Lung (tissue), 12 donors: ENCODE data around the gene P3H2. TPM values are rescaled to one million over a fixed set of nuclear protein-coding genes. Genes with fewer than 3 reads are reported as not detected.

Source experiments
- ATAC-seq: fragments of 200-7000 bp; cut with Tn5 transposase; one replicate; pipeline ENCODE4 v1.9.1; 2020; ENCODE audit warnings: moderate number of reproducible peaks; ENCODE audit not compliant: insufficient read depth, low FRiP score
- DNase-seq, 3 donors: peaks; one replicate each; pipeline ENCODE4 v3.0.0-alpha.2; 2013 to 2017
- H3K27ac ChIP-seq, 2 donors: one replicate each; pipeline ENCODE4 v1.5.1; 2013; ENCODE audit warnings: mild to moderate bottlenecking in 2 of 2, moderate library complexity in 2 of 2, control low read depth in 1 of 2, inconsistent platforms in 1 of 2, low read depth in 1 of 2, low read length in 1 of 2
- H3K27me3 ChIP-seq, 3 donors: one replicate each; pipeline ENCODE4 v1.5.1; 2013; ENCODE audit warnings: low read length in 2 of 3; ENCODE audit not compliant: control insufficient read depth in 3 of 3, insufficient read depth in 3 of 3
- H3K36me3 ChIP-seq, 4 donors: one replicate each; pipeline ENCODE4 v1.5.1; 2013; ENCODE audit warnings: low read length in 4 of 4, mild to moderate bottlenecking in 1 of 4, moderate library complexity in 1 of 4; ENCODE audit not compliant: control insufficient read depth in 4 of 4, insufficient read depth in 4 of 4
- H3K4me1 ChIP-seq, 5 donors: one replicate each; pipeline ENCODE4 v1.5.1; 2013; ENCODE audit warnings: low read length in 5 of 5, mild to moderate bottlenecking in 2 of 5, moderate library complexity in 1 of 5; ENCODE audit not compliant: control insufficient read depth in 5 of 5, insufficient read depth in 5 of 5
- H3K4me3 ChIP-seq: one replicate; pipeline ENCODE4 v1.5.1; 2013; ENCODE audit warnings: mild to moderate bottlenecking, control low read depth, moderate library complexity
- H3K9ac ChIP-seq, 2 donors: one replicate each; pipeline ENCODE4 v1.5.1; 2013; ENCODE audit warnings: low read length in 2 of 2, control low read depth in 1 of 2; ENCODE audit not compliant: insufficient read depth in 1 of 2
- H3K9me3 ChIP-seq, 4 donors: one replicate each; pipeline ENCODE4 v1.5.1; 2013; ENCODE audit warnings: low read length in 3 of 4, mild to moderate bottlenecking in 1 of 4, moderate library complexity in 1 of 4; ENCODE audit not compliant: control insufficient read depth in 4 of 4, insufficient read depth in 3 of 4
- WGBS, 2 donors: extraction: QIAGEN DNeasy Blood & Tissue Kit; methylation state at CpG; one replicate each; pipeline ENCODE4 v1.1.7; 2013; 5-methylcytosine and 5-hydroxymethylcytosine counted together
- polyA plus RNA-seq, 2 donors: library from polyadenylated mRNA; stranded (reverse); fragments of 200-250 nt; gene quantifications; one replicate each; pipeline ENCODE4 v1.2.1, GENCODE V29; 2013
- total RNA-seq, 2 donors: library from RNA; depleted of rRNA in 1 of 2; stranded (reverse); fragments of >200 nt in 1 of 2; gene quantifications; one replicate each; pipeline ENCODE4 v1.2.1, GENCODE V29; 2014 to 2021
- TF ChIP-seq, protein P1 (sequence below): IDR thresholded peaks from 2 replicates; pipeline ENCODE4 v1.5.1; 2012; ENCODE audit warnings: mild to moderate bottlenecking; ENCODE audit errors: control extremely low read depth, extremely low read depth
- donor health status: control.
- donor health status: control.
- donor health status: Bipolar disorder and iron deficiency.
- donor health status: healthy.
- donor health status: DM: yes; HTN: yes; CAD: no.

Gene P3H2
- total and polyA plus RNA-seq, 4 donors = 18.6 to 59.9 (median 40.6) TPM

DNA sequence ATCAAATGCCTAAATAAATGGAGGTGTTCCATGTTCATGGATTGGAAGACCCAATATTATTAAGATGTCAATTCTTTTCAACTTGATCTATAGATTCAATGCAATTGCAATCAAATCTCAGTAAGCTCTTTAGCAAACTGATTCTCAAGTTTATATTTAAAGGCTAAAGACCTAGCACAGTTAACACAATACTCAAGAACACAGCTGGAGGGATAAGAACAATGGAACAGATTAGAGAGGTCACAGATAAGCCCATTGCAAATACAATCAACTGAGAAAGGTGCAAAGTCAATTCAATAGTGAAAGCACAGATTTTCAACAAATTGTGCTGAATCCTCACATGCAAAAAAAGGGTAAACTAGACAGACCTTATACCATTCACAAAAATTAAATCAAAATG is 198.9 kb downstream of the P3H2 start:
- no peak overlapping the region for H3K4me3 ChIP-seq
- no peaks in the 10 kb centered on the region for H3K27me3 ChIP-seq
- no peak overlapping the region for H3K9ac ChIP-seq
- no peak for ATAC-seq
- TF ChIP-seq, protein P1, sequence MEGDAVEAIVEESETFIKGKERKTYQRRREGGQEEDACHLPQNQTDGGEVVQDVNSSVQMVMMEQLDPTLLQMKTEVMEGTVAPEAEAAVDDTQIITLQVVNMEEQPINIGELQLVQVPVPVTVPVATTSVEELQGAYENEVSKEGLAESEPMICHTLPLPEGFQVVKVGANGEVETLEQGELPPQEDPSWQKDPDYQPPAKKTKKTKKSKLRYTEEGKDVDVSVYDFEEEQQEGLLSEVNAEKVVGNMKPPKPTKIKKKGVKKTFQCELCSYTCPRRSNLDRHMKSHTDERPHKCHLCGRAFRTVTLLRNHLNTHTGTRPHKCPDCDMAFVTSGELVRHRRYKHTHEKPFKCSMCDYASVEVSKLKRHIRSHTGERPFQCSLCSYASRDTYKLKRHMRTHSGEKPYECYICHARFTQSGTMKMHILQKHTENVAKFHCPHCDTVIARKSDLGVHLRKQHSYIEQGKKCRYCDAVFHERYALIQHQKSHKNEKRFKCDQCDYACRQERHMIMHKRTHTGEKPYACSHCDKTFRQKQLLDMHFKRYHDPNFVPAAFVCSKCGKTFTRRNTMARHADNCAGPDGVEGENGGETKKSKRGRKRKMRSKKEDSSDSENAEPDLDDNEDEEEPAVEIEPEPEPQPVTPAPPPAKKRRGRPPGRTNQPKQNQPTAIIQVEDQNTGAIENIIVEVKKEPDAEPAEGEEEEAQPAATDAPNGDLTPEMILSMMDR = no peak
- no peak for DNase-seq
- H3K27ac ChIP-seq = no peak overlapping the region
- H3K36me3 ChIP-seq = no peaks in the 10 kb centered on the region
- peaks cover 0 to 3% (median 0%) of the 10 kb centered on the region in 4 donors for H3K9me3 ChIP-seq
- no peaks in the 10 kb centered on the region for H3K4me1 ChIP-seq

DNA sequence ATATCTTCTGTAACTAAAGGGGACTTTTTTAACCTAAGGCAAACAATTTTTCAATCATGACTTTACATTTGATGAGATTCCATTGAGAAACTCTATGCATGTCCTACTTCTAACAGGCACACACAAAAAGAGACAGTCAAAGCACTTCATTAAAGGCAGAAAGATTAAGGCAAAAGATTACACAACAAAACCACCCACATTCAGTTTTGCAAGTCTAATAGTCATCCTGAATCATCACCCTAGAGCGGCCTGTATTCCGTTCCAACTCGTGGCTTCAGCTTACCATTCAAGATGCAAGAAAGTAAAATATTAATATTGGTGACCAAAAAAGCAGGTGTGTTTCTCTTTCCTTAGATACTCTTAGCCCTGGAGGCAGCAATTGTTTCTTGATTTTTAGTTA is 205.9 kb downstream of the P3H2 start:
- H3K9me3 ChIP-seq = no peaks in the 10 kb centered on the region
- DNase-seq = peak in 1 of 3 donors; percentile 0
- no peaks in the 10 kb centered on the region for H3K36me3 ChIP-seq
- 42 to 75% methylated on average over 3 of the region's 3 CpGs for WGBS, 2 donors
- H3K9ac ChIP-seq = no peak overlapping the region
- H3K27ac ChIP-seq = no peak overlapping the region
- H3K27me3 ChIP-seq = no peaks in the 10 kb centered on the region
- H3K4me1 ChIP-seq = no peaks in the 10 kb centered on the region
- H3K4me3 ChIP-seq = no peak overlapping the region
- no peak for ATAC-seq
- TF ChIP-seq, protein P1 = no peak

DNA sequence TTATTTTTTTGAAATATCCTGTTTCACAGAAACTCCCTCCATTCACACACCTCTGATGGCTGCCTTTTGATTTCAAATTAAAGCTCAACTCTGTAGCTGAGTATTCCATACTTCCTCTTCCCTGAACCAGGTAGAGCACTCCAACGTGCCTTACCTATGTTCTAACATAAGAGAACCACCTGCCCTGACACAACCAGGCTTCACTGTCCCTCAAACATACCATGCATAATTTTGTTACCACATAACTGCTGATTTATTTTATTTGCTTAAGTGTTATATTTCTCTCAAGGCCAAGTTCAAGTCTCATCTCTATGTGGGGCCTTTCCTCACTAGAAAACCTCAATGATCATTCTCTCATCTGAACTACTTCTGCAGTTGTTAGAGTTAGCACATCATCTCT is 209.7 kb downstream of the P3H2 start:
- DNase-seq (no peak), ATAC-seq (no peak)
- Histone ChIP-seq H3K4me3 (no peak overlapping the region), H3K27ac (no peak overlapping the region), H3K4me1 (no peaks in the 10 kb centered on the region), H3K27me3 (no peaks in the 10 kb centered on the region), H3K9me3 (no peaks in the 10 kb centered on the region), H3K36me3 (no peaks in the 10 kb centered on the region), H3K9ac (no peak overlapping the region)
- TF ChIP-seq, protein P1 = no peak
- WGBS, 2 donors = 34 to 57% methylated on average over 1 of the region's 1 CpG

DNA sequence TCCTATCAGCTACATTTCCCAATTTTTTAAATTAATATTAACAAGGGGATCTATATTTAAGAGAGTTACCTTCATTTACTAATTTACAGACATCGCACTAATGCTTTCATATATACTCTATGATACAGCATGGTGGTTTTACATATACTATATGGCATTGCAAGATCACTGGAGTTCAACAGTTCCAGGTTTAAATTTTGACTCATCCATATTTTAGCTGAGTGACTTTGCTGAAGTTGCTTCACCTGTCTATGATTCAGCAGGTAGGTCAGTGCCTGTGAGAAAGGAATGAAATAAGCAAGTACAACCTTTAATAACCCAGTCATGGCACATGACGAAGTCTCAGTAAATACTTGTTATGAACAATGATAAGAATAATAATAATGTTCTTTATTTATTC is 211.1 kb downstream of the P3H2 start:
- H3K4me1 ChIP-seq = no peaks in the 10 kb centered on the region
- H3K27ac ChIP-seq = no peak overlapping the region
- H3K36me3 ChIP-seq = no peaks in the 10 kb centered on the region
- ATAC-seq = no peak
- no peaks in the 10 kb centered on the region for H3K27me3 ChIP-seq
- H3K9ac ChIP-seq = no peak overlapping the region
- H3K4me3 ChIP-seq = no peak overlapping the region
- no peak for DNase-seq
- TF ChIP-seq, protein P1 = no peak
- no peaks in the 10 kb centered on the region for H3K9me3 ChIP-seq
- 89 to 90% methylated on average over 2 of the region's 2 CpGs for WGBS, 2 donors
